ENCODE measurements around the gene RGS17. TPM values are rescaled to one million over a fixed set of nuclear protein-coding genes. Genes with fewer than 3 reads are reported as not detected.
"Not testable (repeated sequence)": the region's sequence is repeated elsewhere in the genome, so short reads cannot be mapped to it uniquely, and the experiment has no call there.

Gene RGS17
- total RNA-seq, 1 experiment from 2014 or later: 1.3 TPM

DNA sequence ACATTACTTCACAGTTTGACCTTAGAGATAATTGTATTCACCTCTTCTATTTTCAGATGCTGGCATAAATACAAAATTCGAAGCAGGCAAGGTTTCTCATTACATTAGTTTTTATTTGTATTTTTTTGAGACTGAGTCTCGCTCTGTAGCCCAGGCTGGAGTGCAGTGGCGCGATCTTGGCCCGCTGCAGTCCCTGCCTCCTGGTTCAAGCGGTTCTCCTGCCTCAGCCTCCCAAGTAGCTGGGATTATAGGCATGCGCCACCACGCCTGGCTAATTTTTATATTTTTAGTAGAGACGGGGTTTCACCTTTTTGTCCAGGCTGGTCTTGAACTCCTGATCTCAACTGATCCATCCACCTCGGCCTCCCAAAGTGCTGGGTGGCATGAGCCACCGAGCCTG, 145.8 kb downstream of the RGS17 start:
- not testable (repeated sequence) for DNase-seq (ENCODE audit: low read depth)

GRCh38 chr6:152984513-152984872, 146.6 kb downstream of the RGS17 start:
- no peak for DNase-seq (ENCODE audit: low read depth)

GRCh38 chr6:152983637-152984512, 147.2 kb downstream of the RGS17 start:
- DNase-seq (ENCODE audit: low read depth): peak; percentile 91

- peak; percentile 98 for DNase-seq (ENCODE audit: low read depth)
Measured at GRCh38 chr6:152982904-152983636, 148.0 kb downstream of the RGS17 start, which contains the start of gene FBXO5. TSS of gene FBXO5 (minus strand) at chr6:152983041. CDS start at chr6:152982959, 82 bp downstream.

GRCh38 chr6:152981989-152982903, 148.8 kb downstream of the RGS17 start:
- DNase-seq (ENCODE audit: low read depth): no peak

DNA sequence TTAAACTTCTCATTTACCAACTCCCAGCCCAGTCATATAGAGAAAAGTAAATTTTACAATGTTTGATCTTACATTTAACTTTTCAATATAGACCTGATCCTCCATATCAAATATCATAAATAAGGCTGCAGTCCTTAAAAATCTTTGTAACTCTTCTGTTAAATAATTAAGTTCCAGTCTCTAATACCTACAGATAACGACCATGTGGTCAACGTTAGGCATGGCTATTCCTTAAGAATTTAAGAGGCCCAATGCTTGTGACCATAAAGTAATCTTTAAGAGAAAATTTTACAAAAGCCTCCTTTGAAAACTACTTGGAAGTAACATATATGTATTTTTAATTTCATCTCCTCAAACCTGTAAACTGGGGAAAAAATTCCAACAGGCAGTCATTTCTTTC, 149.9 kb downstream of the RGS17 start:
- DNase-seq (ENCODE audit: low read depth): no peak

DNA sequence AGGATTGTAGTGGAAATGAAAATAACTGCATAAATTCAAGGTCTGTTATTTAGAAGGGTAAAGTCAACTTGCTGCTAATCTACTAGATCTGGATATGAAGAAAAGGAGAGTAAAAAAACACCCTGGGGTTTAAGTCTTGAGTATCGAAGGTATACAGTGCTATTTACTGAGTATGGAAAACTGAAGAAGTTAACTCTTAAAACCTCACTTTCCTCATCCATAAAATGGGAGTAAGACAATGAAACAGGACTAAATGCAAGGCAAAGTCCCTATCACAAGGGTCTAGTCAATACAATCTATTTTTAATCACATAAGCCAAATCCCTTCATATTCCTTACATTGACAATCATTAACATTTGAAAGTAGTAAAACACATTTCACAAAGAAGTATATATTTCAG, 150.4 kb downstream of the RGS17 start:
- DNase-seq (ENCODE audit: low read depth): no peak

DNA sequence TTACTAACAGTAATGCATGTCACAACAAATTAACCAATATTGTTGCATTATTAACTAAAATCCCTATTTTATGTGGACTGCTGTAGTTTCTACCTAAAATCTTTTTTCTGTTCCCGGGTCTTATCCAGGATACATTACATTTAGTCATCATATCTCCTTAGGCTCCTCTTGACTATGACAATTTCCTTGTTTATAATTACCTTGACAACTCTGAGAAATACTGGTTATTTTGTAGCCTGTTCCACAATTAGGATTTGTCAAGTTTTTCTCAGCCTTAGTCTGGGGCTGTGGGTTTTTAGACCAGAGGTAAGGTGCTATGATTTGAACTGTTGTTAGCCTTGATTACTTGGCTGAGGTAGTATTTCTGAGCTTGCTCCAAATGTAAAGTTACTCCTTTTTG, 152.0 kb downstream of the RGS17 start:
- peak; percentile 54 for DNase-seq (ENCODE audit: low read depth)

- DNase-seq (ENCODE audit: low read depth): no peak
Measured at GRCh38 chr6:152978058-152978457, 153.0 kb downstream of the RGS17 start.

DNA sequence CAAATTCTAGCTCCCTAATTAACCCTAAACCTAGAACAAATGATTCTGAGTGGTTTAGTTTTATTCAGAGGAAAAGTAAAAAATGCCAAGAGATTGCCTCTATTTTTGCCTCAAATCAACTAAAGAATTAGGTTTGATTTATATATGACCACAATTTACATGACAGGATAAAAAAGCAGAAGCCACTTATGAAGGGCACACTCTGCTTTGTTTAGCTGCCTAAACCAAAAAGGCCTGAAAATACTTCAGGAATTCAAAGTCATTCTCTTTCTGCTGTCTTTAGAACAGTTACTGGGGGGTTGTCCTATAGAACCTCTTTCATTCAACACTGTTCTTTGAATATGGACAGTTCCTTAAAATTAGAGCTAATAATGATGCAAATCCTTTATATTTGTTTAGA, 153.5 kb downstream of the RGS17 start:
- DNase-seq (ENCODE audit: low read depth): no peak

GRCh38 chr6:152976749-152977148, 154.3 kb downstream of the RGS17 start:
- no peak for DNase-seq (ENCODE audit: low read depth)

DNA sequence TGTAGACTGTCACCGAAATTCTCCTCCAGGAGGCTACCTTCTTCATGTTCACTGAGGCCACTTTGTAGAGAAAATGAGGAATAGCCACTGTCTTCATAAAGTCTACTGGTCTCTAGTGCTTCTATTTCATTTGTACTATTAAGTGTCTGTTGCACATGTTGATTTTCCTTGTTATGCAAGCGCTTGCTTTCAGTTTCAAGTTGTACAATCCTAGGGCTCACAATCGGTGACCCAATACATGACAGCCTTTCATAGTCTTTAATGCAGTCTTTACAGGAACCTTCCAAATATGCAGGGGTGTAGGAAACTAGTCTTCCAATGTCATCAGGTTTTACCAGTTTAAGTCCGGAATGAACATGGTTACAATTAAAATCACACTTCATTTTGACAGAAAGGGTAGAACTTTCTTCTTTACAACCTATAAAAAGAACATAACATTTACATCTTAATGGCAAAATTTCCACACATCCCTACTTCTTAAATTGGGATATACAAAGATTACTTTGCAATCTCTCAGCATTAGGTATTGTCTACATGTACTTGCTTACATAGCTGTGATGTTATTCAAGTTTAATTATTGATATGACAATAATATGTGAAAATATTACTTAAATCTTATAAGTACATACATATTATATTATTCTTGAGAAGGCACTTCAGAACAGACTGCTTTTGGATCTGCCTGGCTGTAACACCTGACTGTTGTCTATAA, 155.7 kb downstream of the RGS17 start:
- no peak for DNase-seq (ENCODE audit: low read depth)

DNA sequence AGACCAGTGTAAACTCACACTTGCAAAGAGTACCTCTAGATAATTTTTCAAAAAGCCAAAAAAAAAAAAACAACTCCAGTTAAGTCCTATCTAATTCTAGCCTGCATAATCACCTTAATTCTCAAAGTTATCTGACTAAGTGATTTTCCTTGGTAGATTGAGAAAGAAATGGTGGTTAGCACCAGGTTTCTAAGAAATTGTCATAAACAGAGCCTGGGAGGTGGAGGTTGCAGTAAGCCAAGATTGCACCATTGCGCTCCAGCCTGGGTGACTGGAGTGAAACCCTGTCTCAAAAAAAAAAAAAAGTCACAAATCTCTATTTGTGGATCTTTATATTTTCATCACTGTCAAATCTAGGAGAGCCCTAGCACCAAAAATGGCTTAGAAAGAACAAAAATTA, 157.2 kb downstream of the RGS17 start:
- DNase-seq (ENCODE audit: low read depth): no peak

DNA sequence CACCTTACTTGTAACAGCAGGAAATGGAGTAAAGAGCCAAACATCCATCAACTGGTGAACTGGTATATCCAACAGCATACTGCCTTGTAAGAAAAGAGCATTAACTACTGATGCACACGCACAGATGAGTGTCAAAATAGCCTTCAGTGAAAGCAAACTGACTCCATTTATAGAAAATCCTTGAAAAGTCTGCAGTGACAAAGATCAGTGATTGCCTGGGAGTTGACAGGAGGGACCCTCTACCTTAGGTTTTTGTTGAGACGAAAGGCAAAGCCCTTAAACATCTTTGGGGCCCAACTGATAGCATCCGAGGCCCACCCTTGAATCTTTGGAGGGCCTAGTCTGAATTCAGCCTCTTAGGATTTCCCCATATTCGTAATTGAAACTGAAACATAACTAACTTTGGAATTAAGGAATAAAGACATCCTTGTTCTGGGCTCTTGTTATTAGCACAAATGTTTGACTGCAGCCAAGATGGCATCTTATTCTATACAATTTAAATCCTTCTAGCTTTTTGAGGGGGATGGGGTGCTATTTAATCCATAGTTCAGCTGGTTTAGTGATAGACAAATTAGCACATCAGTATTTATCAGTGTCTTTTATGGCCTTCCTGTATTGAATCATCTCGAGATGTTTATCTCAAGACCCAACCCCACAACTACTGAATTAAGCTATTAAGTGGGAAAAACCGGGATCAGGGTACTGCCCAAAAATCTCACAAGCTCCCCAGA, 161.2 kb downstream of the RGS17 start:
- DNase-seq (ENCODE audit: low read depth): no peak

- DNase-seq (ENCODE audit: low read depth): not testable (repeated sequence)
Measured at GRCh38 chr6:152966168-152966894, 164.8 kb downstream of the RGS17 start.

- no peak for DNase-seq (ENCODE audit: low read depth)
Measured at GRCh38 chr6:152959333-152959732, 171.7 kb downstream of the RGS17 start.

DNA sequence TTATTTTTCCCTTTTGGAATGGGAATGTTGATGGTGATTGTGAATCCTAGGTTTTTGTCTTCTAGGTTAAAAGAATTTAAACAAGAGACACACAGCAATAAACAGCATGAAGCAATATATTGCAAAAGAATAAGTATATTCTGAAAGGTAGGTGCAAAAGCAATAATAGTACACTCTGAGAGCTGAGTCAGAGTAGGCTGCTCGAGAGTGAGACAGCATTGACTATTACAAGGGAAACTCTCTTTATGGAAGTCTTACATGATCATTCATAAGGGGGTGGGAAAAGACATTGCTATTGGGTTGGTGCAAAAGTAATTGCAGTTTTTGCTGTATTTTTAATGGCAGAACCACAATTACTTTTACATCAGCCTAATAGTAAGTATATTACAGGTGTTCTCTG, 173.3 kb downstream of the RGS17 start:
- no peak for DNase-seq (ENCODE audit: low read depth)
